Prostate gland (tissue), 2 donors: ENCODE data around the gene FAAP100.

Source experiments
- POLR2A ChIP-seq: fragments of 450-650 bp; IDR thresholded peaks from one replicate; pipeline ENCODE4 v1.6.1; 2016; ENCODE audit warnings: antibody characterized with exemption, mild to moderate bottlenecking
- TF ChIP-seq, protein P1 (sequence below), 4 experiments: fragments of 200-600 bp in 2 of 4; fragments of 450-650 bp in 2 of 4; sonication (generic) in 2 of 4; IDR thresholded peaks; 1 replicate in 3 of 4; 2 replicates in 1 of 4; pipeline ENCODE4 v1.5.1; 2016 to 2019; ENCODE audit warnings: antibody characterized with exemption in 4 of 4, mild to moderate bottlenecking in 2 of 4, moderate library complexity in 2 of 4

DNA sequence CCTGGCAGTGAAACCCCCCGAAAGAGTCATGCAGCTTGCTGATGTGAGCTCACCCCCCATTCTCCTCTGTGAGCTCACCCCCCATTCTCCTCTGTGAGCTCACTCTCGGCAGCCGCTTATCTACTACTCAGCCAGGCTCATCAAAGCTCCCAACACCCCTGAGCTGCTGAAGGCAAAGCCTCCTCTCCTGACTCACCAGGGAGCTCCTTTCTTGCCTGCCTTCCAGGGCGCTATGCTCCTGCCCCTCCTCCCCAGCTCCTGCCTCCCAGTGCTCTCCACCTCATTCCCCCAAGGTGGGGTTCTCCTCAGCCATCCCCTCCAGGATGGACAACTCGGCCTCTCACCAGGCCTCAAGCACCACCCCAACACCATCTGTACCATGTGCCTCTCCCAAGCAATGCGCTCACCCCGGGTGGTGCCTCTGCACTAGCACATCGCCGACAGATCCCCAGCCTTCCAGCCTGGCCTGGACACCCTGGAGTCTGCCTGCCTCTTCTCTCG, 27.7 kb upstream of the FAAP100 start:
- TF ChIP-seq POLR2A: no peak
- TF ChIP-seq, protein P1, sequence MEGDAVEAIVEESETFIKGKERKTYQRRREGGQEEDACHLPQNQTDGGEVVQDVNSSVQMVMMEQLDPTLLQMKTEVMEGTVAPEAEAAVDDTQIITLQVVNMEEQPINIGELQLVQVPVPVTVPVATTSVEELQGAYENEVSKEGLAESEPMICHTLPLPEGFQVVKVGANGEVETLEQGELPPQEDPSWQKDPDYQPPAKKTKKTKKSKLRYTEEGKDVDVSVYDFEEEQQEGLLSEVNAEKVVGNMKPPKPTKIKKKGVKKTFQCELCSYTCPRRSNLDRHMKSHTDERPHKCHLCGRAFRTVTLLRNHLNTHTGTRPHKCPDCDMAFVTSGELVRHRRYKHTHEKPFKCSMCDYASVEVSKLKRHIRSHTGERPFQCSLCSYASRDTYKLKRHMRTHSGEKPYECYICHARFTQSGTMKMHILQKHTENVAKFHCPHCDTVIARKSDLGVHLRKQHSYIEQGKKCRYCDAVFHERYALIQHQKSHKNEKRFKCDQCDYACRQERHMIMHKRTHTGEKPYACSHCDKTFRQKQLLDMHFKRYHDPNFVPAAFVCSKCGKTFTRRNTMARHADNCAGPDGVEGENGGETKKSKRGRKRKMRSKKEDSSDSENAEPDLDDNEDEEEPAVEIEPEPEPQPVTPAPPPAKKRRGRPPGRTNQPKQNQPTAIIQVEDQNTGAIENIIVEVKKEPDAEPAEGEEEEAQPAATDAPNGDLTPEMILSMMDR (IDR thresholded peaks at IDR 0.05): no peak
